Activated CD8-positive, alpha-beta memory T cell treated with anti-CD3 and anti-CD28 coated beads, Interleukin-2, amount 50 U/mL, for 24 hours (primary cell): ENCODE results near the gene WDR6.

Experiments used
- DNase-seq: peaks from one replicate; pipeline ENCODE4 v3.0.0-alpha.2; 2020; ENCODE audit errors: extremely low read depth

Gene WDR6

DNA sequence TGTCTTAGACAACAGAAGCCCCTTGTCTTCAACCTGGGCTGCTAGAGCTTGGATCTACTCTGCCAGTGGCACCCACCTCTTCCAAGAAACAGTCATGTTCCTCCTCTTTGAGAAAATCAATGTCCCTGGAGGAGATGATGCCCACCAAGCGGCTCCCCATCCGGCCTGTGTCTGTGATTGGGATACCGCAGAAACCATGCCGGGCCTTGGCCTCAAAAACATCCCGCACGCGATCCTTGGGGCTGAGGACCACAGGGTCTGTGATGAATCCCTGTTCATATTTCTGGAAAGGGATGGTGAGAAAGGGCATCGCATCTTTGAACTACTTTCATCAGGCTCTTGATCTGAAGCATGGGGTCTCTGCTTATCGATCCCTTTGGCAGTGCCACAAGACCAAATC is 20.4 kb downstream of the WDR6 start:
- no peak for DNase-seq

- no peak for DNase-seq
Measured at GRCh38 chr3:49028298-49028672, 21.1 kb downstream of the WDR6 start.

GRCh38 chr3:49028673-49029562 is 21.7 kb downstream of the WDR6 start, which contains the start of gene IMPDH2:
Gene IMPDH2, minus strand, starts transcription at chr3:49029398. Its CDS starts 48 bp downstream, at chr3:49029350.
- peak; percentile 80 for DNase-seq

DNA sequence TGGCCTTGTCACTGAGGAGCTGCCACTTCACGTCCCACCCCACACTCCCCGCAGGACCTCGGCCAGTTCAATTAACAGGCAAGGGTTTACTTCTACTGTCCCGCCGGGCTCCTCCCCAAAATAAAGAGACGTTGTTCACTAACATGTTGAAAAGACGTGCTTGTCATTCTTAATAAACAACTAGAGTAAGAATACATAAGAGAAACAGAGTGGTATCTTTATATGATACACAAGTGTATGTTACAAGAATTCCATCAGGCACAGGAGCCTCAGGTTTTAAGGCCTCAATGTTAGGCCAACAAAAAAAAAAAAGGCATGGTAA is 22.3 kb downstream of the WDR6 start:
- no peak for DNase-seq

- no peak for DNase-seq
Measured at GRCh38 chr3:49030321-49030720, 23.1 kb downstream of the WDR6 start.

DNA sequence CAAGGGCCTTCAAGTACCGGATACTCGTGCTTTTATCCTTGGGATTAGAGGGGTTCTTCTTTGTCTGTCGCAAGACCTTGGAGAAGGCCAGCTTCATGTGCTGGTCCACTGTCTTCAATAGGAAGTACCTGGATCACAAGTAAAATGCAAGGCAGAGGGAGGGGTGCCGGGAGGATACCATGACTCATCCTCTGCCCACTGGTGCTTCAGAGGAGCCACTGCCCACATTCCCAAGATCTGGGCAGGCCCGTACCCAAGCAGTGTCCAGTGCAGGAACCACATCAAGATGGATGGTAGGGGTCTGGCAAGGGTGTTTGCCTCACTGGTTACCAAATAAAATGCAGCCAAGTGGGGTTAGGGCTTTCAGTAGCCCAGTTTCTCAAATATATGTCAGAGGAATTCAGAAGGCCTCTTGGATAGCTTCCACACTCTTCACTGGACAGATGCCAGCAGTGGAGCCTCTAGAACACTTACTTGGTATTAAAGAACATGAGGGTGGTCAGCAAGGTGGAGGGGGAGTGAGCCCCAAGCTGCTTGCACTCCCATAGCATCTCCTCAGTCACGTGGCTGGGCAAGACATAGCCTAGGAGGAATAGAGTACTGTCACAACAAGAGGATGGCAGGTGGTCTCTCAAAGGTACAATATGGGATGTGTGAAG is 25.6 kb downstream of the WDR6 start:
- DNase-seq, result no peak

DNA sequence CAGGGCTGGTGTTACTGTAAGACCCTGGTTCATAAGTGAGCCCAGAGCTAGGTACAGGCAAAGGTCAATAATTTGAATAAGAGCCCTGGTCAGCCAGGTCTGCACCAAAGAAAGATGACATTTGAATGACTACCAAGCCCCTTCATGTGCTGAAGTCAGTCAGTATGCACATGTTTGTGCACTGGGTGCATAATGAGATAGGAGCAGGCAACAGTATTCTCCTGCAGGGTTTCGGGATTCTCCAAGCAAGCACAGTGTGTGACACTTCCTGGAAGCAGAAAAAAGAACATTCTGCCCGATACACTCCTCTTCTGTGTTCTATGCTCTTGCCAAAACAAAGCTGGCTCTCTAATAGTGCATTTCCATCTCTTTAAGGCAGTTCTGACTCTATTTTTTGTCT is 27.5 kb downstream of the WDR6 start:
- DNase-seq, result no peak

- no peak for DNase-seq
Measured at GRCh38 chr3:49035281-49035680, 28.1 kb downstream of the WDR6 start.

DNA sequence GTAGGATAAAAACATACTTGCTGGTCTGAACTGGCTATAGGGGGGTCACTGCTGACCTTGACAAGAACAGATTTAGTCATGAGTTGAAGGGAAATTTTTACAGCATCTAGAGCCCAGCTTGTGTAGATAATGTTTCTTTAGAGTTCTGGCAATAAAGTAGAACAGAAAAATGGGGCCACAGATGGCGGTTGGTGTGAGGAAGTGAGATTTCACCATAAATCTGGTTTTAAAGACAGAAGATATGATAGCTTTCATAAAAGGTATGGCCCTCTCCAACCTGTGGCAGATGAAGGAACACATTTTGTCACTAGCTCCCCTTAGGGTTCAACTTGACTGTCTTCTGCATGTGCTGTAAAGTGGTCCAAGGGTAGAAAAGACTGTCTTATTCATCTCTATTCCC is 46.4 kb downstream of the WDR6 start:
- DNase-seq, result no peak

DNA sequence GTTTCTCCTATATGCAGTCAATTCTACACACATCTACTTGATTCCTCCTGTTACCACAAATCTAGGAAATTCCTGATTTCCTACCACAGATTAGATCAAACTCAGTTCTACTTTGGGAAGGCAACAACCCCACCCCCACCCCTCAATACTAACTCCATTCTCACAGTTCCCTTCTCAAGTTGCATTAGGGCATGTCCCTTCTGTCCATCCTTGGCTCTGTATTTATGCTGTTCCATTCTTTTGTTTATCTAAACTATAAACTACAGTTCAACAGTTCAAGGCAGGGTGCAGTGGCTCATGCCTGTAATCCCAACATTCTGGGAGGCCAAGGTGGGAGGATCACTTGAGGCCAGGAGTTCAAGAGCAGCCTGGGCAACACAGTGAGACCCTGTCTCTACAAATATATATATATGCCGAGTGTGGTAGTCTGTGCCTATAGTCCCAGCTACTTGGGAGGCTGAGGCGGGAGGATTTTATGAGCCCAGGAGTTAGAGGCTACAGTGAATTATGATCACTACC is 47.2 kb downstream of the WDR6 start:
- DNase-seq, result no peak

DNA sequence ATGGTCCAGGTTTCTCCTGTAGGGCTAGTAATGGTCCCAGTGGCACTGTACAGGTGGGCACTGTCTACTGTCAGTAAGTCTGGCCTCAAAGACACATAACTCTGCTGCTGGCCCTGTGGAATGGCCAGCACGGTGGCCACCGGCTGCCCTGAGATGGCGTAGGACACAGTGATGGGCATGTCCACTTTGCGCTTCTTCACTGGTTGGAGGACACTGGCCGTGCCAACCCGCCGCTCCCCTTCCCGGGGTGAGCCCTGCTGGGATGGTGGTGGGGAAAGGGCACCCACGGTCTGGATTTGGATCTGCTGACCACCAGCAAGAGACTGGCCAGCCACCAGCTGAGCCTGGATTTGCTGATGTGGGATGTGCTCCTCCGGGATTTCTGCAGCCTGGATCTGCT is 50.1 kb downstream of the WDR6 start:
- no peak for DNase-seq

- DNase-seq, result no peak
Measured at GRCh38 chr3:49058011-49058410, 50.8 kb downstream of the WDR6 start.
